Kidney epithelial cell (primary cell): ENCODE results near the gene COL5A2. TPM values are rescaled to one million over a fixed set of nuclear protein-coding genes. Genes with fewer than 3 reads are reported as not detected.

ENCODE experiments used
- DNase-seq: peaks from one replicate; pipeline ENCODE4 v3.0.0-alpha.2; 2010; ENCODE audit warnings: low read depth
- H3K27me3 ChIP-seq: 2 replicates; pipeline ENCODE4 v1.6.0; 2011; ENCODE audit warnings: low read length; ENCODE audit not compliant: control insufficient read depth, insufficient read depth
- H3K36me3 ChIP-seq: 2 replicates; pipeline ENCODE4 v1.5.1; 2011; ENCODE audit warnings: low read length; ENCODE audit not compliant: control insufficient read depth, insufficient read depth
- H3K4me3 ChIP-seq: 2 replicates; pipeline ENCODE4 v1.5.1; 2011; ENCODE audit warnings: low read depth, mild to moderate bottlenecking, control low read depth, low read length
- CTCF ChIP-seq: IDR thresholded peaks from 2 replicates; pipeline ENCODE4 v1.5.1; 2011; ENCODE audit warnings: mild to moderate bottlenecking, moderate library complexity, low read length, control low read depth, inconsistent platforms; ENCODE audit not compliant: insufficient read depth, poor library complexity, severe bottlenecking
- total RNA-seq: library from RNA; depleted of rRNA; stranded (reverse); fragments of >200 nt; gene quantifications from 2 replicates; pipeline ENCODE4 v1.2.3, GENCODE V29; 2015

COL5A2 gene
- total RNA-seq, 1 donor from 2014 or later = 27.1 TPM

- DNase-seq = no peak
- TF ChIP-seq CTCF = no peak
- Histone ChIP-seq H3K27me3 (no peaks in the 10 kb centered on the region), H3K36me3 (no peaks in the 10 kb centered on the region), H3K4me3 (no peak overlapping the region)
These were observed 142.0 kb downstream of the COL5A2 start for GRCh38 chr2:189037518-189037917.

GRCh38 chr2:189024901-189025618, 154.5 kb downstream of the COL5A2 start:
- DNase-seq = no peak
- TF ChIP-seq CTCF = peak; percentile 46

GRCh38 chr2:189022492-189022891, 157.1 kb downstream of the COL5A2 start:
- DNase-seq = no peak
- H3K27me3 ChIP-seq = no peaks in the 10 kb centered on the region
- no peaks in the 10 kb centered on the region for H3K36me3 ChIP-seq
- H3K4me3 ChIP-seq = no peak overlapping the region
- no peak for TF ChIP-seq CTCF

More at GRCh38 chr2:189024901-189025618, 154.5 kb downstream of the COL5A2 start:
- Histone ChIP-seq H3K36me3 (no peaks in the 10 kb centered on the region), H3K4me3 (no peak overlapping the region), H3K27me3 (no peaks in the 10 kb centered on the region)

GRCh38 chr2:189022053-189022481, 157.5 kb downstream of the COL5A2 start:
- TF ChIP-seq CTCF = no peak
- H3K4me3 ChIP-seq = no peak overlapping the region
- DNase-seq = no peak
- H3K27me3 ChIP-seq = no peaks in the 10 kb centered on the region
- no peaks in the 10 kb centered on the region for H3K36me3 ChIP-seq

- Histone ChIP-seq H3K4me3 (no peak overlapping the region), H3K27me3 (no peaks in the 10 kb centered on the region), H3K36me3 (no peaks in the 10 kb centered on the region)
- no peak for DNase-seq
- TF ChIP-seq CTCF = no peak
These were observed 159.4 kb downstream of the COL5A2 start for GRCh38 chr2:189020179-189020578.

GRCh38 chr2:189018631-189019030, 160.9 kb downstream of the COL5A2 start:
- Histone ChIP-seq H3K27me3 (no peaks in the 10 kb centered on the region), H3K4me3 (no peak overlapping the region), H3K36me3 (no peaks in the 10 kb centered on the region)
- no peak for TF ChIP-seq CTCF
- DNase-seq = no peak
